Tibial artery (tissue), 4 donors: ENCODE results near the gene LGR6.
A peak's percentile ranks its signal among the peaks of the same experiment; 100 is the strongest.
"Not testable (repeated sequence)": the region's sequence is repeated elsewhere in the genome, so short reads cannot be mapped to it uniquely, and the experiment has no call there.

Experiments used
- DNase-seq, 2 donors: peaks; one replicate each; pipeline ENCODE4 v3.0.0-alpha.2; 2019
- H3K27ac ChIP-seq, 2 donors: fragments of 200-600 bp; sonication (generic) in 1 of 2; 1 replicate in 1 of 2; 2 replicates in 1 of 2; pipeline ENCODE4 v1.5.1; 2018 to 2019; ENCODE audit warnings: mild to moderate bottlenecking in 1 of 2
- H3K27me3 ChIP-seq, 2 donors: fragments of 200-600 bp; sonication (generic) in 1 of 2; one replicate each; pipeline versions ENCODE4 v1.5.1 to v1.6.0; 2016 to 2019
- H3K36me3 ChIP-seq, 3 donors: fragments of 200-600 bp; sonication (generic) in 2 of 3; one replicate each; pipeline ENCODE4 v1.5.1; 2016 to 2019; ENCODE audit warnings: mild to moderate bottlenecking in 2 of 3
- H3K4me1 ChIP-seq, 4 donors: fragments of 200-600 bp; sonication (generic) in 2 of 4; 1 replicate in 3 of 4; 2 replicates in 1 of 4; pipeline ENCODE4 v1.5.1; 2016 to 2019
- H3K4me3 ChIP-seq, 2 donors: fragments of 200-600 bp; sonication (generic) in 1 of 2; 1 replicate in 1 of 2; 2 replicates in 1 of 2; pipeline ENCODE4 v1.5.1; 2018 to 2019; ENCODE audit warnings: mild to moderate bottlenecking in 2 of 2
- H3K9me3 ChIP-seq, 3 donors: fragments of 200-600 bp; sonication (generic) in 1 of 3; one replicate each; pipeline ENCODE4 v1.5.1; 2016 to 2019
- CTCF ChIP-seq, 2 experiments: fragments of 200-600 bp in 1 of 2; fragments of 450-650 bp in 1 of 2; IDR thresholded peaks; one replicate each; pipeline ENCODE4 v1.5.1; 2017 to 2019; ENCODE audit warnings: antibody characterized with exemption in 2 of 2, mild to moderate bottlenecking in 1 of 2, moderate library complexity in 1 of 2
- intact Hi-C: fragments of 100-400 bp; cut with DNase I; formaldehyde crosslinking; loops from one replicate; pipeline ENCODE4 v1.15.0; 2023; ENCODE audit warnings: low total_unique reads

LGR6 gene

GRCh38 chr1:202193614-202194327 is at the start of gene LGR6:
LGR6 (plus strand) TSS chr1:202193799; CDS start chr1:202193990, 191 bp downstream.
- Histone ChIP-seq H3K9me3 (no peaks in the 10 kb centered on the region), H3K4me1 (peaks cover 0 to 43% (median 19%) of the 10 kb centered on the region in 4 donors), H3K36me3 (no peaks in the 10 kb centered on the region), H3K27ac (peak within 1 kb of the TSS; percentile 84 to 86), H3K4me3 (peak within 1 kb of the TSS; percentile 72 to 82), H3K27me3 (peaks cover 0 to 7% of the 10 kb centered on the region in 2 donors)
- no peak for DNase-seq
- intact Hi-C loops: no loop called here
- peak; percentile 14 to 48 for TF ChIP-seq CTCF (IDR thresholded peaks at IDR 0.05)

- TF ChIP-seq CTCF (IDR thresholded peaks at IDR 0.05): peak in 1 of 2 experiments; percentile 10
- Histone ChIP-seq H3K27me3 (no peaks in the 10 kb centered on the region), H3K36me3 (no peaks in the 10 kb centered on the region), H3K9me3 (no peaks in the 10 kb centered on the region), H3K27ac (peak within 1 kb of the TSS; percentile 92 to 93), H3K4me3 (peak within 1 kb of the TSS; percentile 96), H3K4me1 (peaks cover 0 to 41% (median 25%) of the 10 kb centered on the region in 4 donors)
- DNase-seq: peak; percentile 70 to 85
- intact Hi-C loops: loop anchor here (10.0 kb wide), 1 partner anchor 260 kb away; the partner anchor contains the start of gene SHISA4
Measured at GRCh38 chr1:202144402-202145067, 49.1 kb upstream of the LGR6 start, which contains the start of gene ARL8A. ARL8A (minus strand) TSS chr1:202144737; CDS start chr1:202144572, 165 bp downstream.

GRCh38 chr1:202145068-202145743 is 48.4 kb upstream of the LGR6 start:
- H3K9me3 ChIP-seq: no peaks in the 10 kb centered on the region
- no peak for TF ChIP-seq CTCF (IDR thresholded peaks at IDR 0.05)
- no peaks in the 10 kb centered on the region for H3K36me3 ChIP-seq
- H3K4me1 ChIP-seq: peaks cover 0 to 39% (median 23%) of the 10 kb centered on the region in 4 donors
- H3K27ac ChIP-seq: peak overlapping the region; percentile 92 to 93
- no peaks in the 10 kb centered on the region for H3K27me3 ChIP-seq
- DNase-seq: no peak
- intact Hi-C loops: loop anchor here (10.0 kb wide), 1 partner anchor 260 kb away; the partner anchor contains the start of gene SHISA4
- H3K4me3 ChIP-seq: peak overlapping the region; percentile 96

- peak overlapping the region in 1 of 2 donors; percentile 96 for H3K4me3 ChIP-seq
- H3K9me3 ChIP-seq, H3K27me3 ChIP-seq, H3K36me3 ChIP-seq, DNase-seq: not testable (repeated sequence)
- H3K4me1 ChIP-seq: peaks cover 0 to 33% (median 23%) of the 10 kb centered on the region in 4 donors
- peak overlapping the region in 1 of 2 donors; percentile 93 for H3K27ac ChIP-seq
- intact Hi-C loops: loop anchor here (10.0 kb wide), 1 partner anchor 261 kb away; the partner anchor contains the start of gene SHISA4
Measured at GRCh38 chr1:202145744-202146140, 47.9 kb upstream of the LGR6 start.

GRCh38 chr1:202146279-202146678 is 47.3 kb upstream of the LGR6 start:
- no peak overlapping the region for H3K4me3 ChIP-seq
- no peak overlapping the region for H3K27ac ChIP-seq
- H3K36me3 ChIP-seq: no peaks in the 10 kb centered on the region
- H3K4me1 ChIP-seq: peaks cover 0 to 28% (median 20%) of the 10 kb centered on the region in 4 donors
- no peak for TF ChIP-seq CTCF (IDR thresholded peaks at IDR 0.05)
- no peaks in the 10 kb centered on the region for H3K27me3 ChIP-seq
- no peak for DNase-seq
- intact Hi-C loops: loop anchor here (10.0 kb wide), 1 partner anchor 261 kb away; the partner anchor contains the start of gene SHISA4
- H3K9me3 ChIP-seq: no peaks in the 10 kb centered on the region
